GM12874 (cell line): ENCODE results near the gene CEBPG.

ENCODE experiments used
- TF ChIP-seq, protein P1 (sequence below): IDR thresholded peaks from 2 replicates; pipeline ENCODE4 v1.5.1; 2011; ENCODE audit warnings: low read depth, mild to moderate bottlenecking, control low read depth, low read length, moderate library complexity; ENCODE audit not compliant: insufficient read depth

The CEBPG gene

DNA sequence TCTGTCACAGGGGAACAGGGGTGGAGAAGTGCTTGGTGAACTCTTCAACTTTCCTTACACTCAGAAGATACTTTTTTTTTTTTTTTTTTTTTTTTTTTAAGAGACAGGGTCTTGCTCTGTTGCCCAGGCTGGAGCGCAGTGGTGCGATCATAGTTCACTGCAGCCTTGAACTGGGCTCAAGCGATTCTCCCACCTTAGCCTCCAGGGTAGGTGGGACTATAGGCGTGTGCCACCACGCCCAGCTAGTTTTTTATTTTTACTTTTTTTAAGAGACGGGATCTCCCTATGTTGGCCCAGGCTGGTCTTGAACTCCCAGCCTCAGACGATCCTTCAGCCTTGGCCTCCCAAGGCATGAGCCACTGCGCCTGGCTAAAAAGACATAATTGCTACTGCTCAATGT lies 11.5 kb downstream of the CEBPG start:
- TF ChIP-seq, protein P1, sequence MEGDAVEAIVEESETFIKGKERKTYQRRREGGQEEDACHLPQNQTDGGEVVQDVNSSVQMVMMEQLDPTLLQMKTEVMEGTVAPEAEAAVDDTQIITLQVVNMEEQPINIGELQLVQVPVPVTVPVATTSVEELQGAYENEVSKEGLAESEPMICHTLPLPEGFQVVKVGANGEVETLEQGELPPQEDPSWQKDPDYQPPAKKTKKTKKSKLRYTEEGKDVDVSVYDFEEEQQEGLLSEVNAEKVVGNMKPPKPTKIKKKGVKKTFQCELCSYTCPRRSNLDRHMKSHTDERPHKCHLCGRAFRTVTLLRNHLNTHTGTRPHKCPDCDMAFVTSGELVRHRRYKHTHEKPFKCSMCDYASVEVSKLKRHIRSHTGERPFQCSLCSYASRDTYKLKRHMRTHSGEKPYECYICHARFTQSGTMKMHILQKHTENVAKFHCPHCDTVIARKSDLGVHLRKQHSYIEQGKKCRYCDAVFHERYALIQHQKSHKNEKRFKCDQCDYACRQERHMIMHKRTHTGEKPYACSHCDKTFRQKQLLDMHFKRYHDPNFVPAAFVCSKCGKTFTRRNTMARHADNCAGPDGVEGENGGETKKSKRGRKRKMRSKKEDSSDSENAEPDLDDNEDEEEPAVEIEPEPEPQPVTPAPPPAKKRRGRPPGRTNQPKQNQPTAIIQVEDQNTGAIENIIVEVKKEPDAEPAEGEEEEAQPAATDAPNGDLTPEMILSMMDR: no peak

- TF ChIP-seq, protein P1: no peak
Observed at GRCh38 chr19:33385956-33386355, 12.4 kb downstream of the CEBPG start.

GRCh38 chr19:33386361-33386858 lies 12.9 kb downstream of the CEBPG start:
- TF ChIP-seq, protein P1: no peak

- TF ChIP-seq, protein P1: no peak
Observed at GRCh38 chr19:33387351-33388230, 14.1 kb downstream of the CEBPG start.

DNA sequence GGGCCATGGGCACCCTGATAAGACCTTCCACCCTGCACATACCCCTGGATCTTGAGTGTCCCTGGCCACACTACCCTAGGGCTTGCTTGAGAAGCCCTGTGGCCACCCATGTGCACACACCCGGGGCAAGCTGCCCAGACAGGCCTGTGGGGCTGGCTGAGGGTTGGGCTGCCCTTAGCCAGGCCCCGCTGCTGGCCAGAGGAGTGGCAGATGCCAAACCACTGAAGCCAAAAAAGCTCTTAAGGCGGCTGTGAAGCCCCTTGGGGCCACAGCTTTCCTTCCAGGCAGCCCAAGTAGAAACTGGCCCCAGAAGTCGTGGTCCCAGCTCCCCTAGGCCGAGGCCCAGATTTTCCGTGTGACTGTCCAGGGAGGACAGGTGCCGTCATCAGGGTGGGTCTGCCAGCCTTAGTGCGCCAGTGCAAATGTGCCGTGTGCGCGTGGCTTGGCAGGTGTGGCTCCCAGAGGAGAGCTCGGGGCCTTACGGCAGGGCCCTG lies 14.8 kb downstream of the CEBPG start:
- TF ChIP-seq, protein P1: no peak

GRCh38 chr19:33388725-33389420 lies 15.4 kb downstream of the CEBPG start:
- TF ChIP-seq, protein P1: no peak

DNA sequence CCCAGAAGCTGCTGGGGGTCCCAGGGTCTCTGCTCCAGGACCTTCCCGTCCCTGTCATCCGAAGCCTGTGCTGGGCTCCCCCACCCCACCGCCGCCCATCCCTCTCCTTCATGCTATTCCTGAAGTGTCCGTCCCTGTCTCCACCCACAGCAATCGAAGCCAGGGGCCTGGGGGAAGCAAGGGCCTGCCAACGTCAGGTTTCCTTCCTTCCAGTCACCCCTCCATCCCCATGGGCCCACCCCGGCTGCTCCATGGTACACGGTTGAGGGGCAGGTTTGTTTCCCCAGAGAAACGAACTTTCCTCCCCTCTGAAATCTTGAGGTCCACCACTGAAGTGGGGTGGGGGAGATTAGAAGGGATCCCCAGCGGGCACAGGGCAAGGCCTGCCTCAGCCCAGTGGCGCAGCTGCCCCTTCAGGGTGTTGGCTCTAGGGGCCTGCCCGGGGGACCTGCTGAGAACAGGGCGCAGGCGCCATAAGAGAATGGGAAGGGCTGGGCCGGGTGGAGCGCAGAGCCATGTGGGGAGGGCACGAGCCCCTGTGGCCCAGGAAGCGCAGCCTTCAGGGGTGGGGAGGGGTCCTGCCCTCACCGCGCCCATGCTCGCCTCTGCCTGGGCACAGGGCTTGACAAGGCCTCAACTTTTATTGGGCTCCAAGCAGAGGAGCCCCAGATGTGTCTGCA lies 16.1 kb downstream of the CEBPG start:
- TF ChIP-seq, protein P1: no peak
